Hepatocyte (in vitro differentiated cells): ENCODE results near the gene CD34. TPM values are rescaled to one million over a fixed set of nuclear protein-coding genes. Genes with fewer than 3 reads are reported as not detected.
"Not testable (repeated sequence)": the region's sequence is repeated elsewhere in the genome, so short reads cannot be mapped to it uniquely, and the experiment has no call there.

Source experiments
- DNase-seq: peaks from one replicate; pipeline ENCODE4 v3.0.0-alpha.2; 2016; ENCODE audit warnings: low spot score
- H2AFZ ChIP-seq: fragments of 200-600 bp; sonication (generic); 2 replicates; pipeline ENCODE4 v1.6.0; 2016; ENCODE audit warnings: antibody characterized with exemption, mild to moderate bottlenecking
- H3K27ac ChIP-seq: fragments of 200-600 bp; sonication (generic); 2 replicates; pipeline ENCODE4 v1.5.1; 2016; ENCODE audit warnings: mild to moderate bottlenecking
- H3K27me3 ChIP-seq: fragments of 200-600 bp; sonication (generic); 2 replicates; pipeline ENCODE4 v1.6.1; 2016
- H3K36me3 ChIP-seq: fragments of 200-600 bp; sonication (generic); replicated peaks from 2 replicates; pipeline ENCODE4 v1.5.1; 2016; ENCODE audit warnings: low read depth; ENCODE audit not compliant: insufficient read depth
- H3K4me1 ChIP-seq: fragments of 200-600 bp; sonication (generic); 2 replicates; pipeline ENCODE4 v1.5.1; 2016; ENCODE audit warnings: mild to moderate bottlenecking, moderate library complexity; ENCODE audit not compliant: insufficient read depth
- H3K4me2 ChIP-seq: fragments of 200-600 bp; sonication (generic); 2 replicates; pipeline ENCODE4 v1.6.0; 2016
- H3K4me3 ChIP-seq: fragments of 200-600 bp; sonication (generic); 2 replicates; pipeline ENCODE4 v1.5.1; 2016; ENCODE audit warnings: mild to moderate bottlenecking
- H3K79me2 ChIP-seq: fragments of 200-600 bp; sonication (generic); 2 replicates; pipeline ENCODE4 v1.6.0; 2017; ENCODE audit warnings: mild to moderate bottlenecking
- H3K9me2 ChIP-seq: fragments of 200-600 bp; sonication (generic); replicated peaks from 2 replicates; pipeline ENCODE4 v1.6.0; 2017; ENCODE audit warnings: mild to moderate bottlenecking; ENCODE audit not compliant: insufficient read depth
- H3K9me3 ChIP-seq: fragments of 200-600 bp; sonication (generic); 2 replicates; pipeline ENCODE4 v1.5.1; 2016; ENCODE audit warnings: low read depth, mild to moderate bottlenecking
- H4K20me1 ChIP-seq: fragments of 200-600 bp; sonication (generic); 2 replicates; pipeline ENCODE4 v1.6.0; 2016; ENCODE audit warnings: mild to moderate bottlenecking; ENCODE audit not compliant: insufficient read depth, poor library complexity, severe bottlenecking
- EZH2 ChIP-seq: fragments of 200-600 bp; sonication (generic); IDR thresholded peaks from 2 replicates; pipeline ENCODE4 v1.6.1; 2016; ENCODE audit warnings: antibody characterized with exemption, mild to moderate bottlenecking, borderline replicate concordance
- EZH2phosphoT487 ChIP-seq: fragments of 200-600 bp; sonication (generic); IDR thresholded peaks from one replicate; pipeline ENCODE4 v1.6.1; 2018; ENCODE audit warnings: antibody characterized with exemption, mild to moderate bottlenecking, low read depth, moderate library complexity; ENCODE audit not compliant: unreplicated experiment, severe bottlenecking
- WGBS: methylation state at CpG from one replicate; pipeline ENCODE4 v1.1.6; 2016; ENCODE audit warnings: low lambda C conversion rate; ENCODE audit errors: missing lambda C conversion rate; 5-methylcytosine and 5-hydroxymethylcytosine counted together
- polyA plus RNA-seq: library from polyadenylated mRNA; unstranded; fragments of >200 nt; fragmentation: Nextera tagmentation; extraction: Ambion mirVana; gene quantifications from 2 replicates; pipeline ENCODE4 v1.2.1, GENCODE V29; 2016
- total RNA-seq: library from RNA; depleted of rRNA; stranded (reverse); fragments of >200 nt; gene quantifications from 2 replicates; pipeline ENCODE4 v1.2.3, GENCODE V29; 2014
- TF ChIP-seq, protein P1 (sequence below): fragments of 200-600 bp; sonication (generic); IDR thresholded peaks from 2 replicates; pipeline ENCODE4 v1.5.1; 2016; ENCODE audit warnings: antibody characterized with exemption, mild to moderate bottlenecking; ENCODE audit not compliant: poor library complexity

The CD34 gene
- total and polyA plus RNA-seq, 2 experiments from 2014 or later, result 0.90 to 2.4 TPM

DNA sequence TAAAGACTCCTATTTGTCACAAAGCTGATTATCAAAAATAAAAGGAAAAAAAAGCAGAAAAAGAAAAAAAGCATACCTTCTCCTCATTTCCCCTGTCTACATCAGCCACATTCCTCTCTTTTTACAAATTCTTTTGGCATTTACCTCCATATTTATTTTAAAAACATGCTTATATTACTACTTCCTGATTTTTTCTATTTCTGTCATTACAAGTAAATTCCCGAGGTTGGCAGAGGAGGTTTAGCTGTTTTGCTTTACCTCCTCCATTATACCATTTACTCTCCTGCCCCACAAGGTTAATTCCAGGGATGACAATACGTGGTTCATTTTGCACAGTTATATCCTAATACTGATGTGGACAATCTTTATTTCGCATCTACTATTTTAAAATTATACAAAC is 26.3 kb upstream of the CD34 start:
- Histone ChIP-seq H3K27ac (no peak overlapping the region), H2AFZ (no peak overlapping the region), H3K36me3 (no peaks in the 10 kb centered on the region), H3K4me1 (no peaks in the 10 kb centered on the region), H3K79me2 (no peaks in the 10 kb centered on the region), H3K4me3 (no peak overlapping the region), H4K20me1 (no peaks in the 10 kb centered on the region), H3K4me2 (no peak overlapping the region), H3K9me2 (no peaks in the 10 kb centered on the region), H3K9me3 (no peaks in the 10 kb centered on the region), H3K27me3 (no peaks in the 10 kb centered on the region)
- no peak for DNase-seq
- 88% methylated on average over 3 of the region's 3 CpGs for WGBS
- TF ChIP-seq, protein P1, sequence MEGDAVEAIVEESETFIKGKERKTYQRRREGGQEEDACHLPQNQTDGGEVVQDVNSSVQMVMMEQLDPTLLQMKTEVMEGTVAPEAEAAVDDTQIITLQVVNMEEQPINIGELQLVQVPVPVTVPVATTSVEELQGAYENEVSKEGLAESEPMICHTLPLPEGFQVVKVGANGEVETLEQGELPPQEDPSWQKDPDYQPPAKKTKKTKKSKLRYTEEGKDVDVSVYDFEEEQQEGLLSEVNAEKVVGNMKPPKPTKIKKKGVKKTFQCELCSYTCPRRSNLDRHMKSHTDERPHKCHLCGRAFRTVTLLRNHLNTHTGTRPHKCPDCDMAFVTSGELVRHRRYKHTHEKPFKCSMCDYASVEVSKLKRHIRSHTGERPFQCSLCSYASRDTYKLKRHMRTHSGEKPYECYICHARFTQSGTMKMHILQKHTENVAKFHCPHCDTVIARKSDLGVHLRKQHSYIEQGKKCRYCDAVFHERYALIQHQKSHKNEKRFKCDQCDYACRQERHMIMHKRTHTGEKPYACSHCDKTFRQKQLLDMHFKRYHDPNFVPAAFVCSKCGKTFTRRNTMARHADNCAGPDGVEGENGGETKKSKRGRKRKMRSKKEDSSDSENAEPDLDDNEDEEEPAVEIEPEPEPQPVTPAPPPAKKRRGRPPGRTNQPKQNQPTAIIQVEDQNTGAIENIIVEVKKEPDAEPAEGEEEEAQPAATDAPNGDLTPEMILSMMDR, result no peak
- TF ChIP-seq EZH2phosphoT487 (no peak), EZH2 (no peak)

DNA sequence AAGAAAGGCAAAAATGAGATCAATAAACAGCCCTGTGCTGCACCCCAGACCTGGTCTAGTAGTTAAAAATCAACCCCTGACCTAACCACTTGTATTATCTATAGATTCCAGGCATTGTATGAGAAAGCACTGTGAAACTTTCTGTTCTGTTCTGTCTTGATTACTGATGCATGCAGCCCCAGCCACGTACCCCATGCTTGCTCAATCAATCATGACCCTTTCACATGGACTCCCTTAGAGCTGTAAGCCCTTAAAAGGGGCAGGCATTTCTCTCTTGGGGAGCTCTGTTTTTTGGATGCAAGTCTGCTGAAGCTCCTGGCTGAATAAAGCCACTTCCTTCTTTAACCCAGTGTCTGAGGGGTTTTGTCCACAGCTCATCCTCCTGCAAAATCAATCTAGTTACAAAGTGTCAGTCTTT is 24.2 kb upstream of the CD34 start:
- H3K27me3 ChIP-seq, result no peaks in the 10 kb centered on the region
- no peak for DNase-seq

DNA sequence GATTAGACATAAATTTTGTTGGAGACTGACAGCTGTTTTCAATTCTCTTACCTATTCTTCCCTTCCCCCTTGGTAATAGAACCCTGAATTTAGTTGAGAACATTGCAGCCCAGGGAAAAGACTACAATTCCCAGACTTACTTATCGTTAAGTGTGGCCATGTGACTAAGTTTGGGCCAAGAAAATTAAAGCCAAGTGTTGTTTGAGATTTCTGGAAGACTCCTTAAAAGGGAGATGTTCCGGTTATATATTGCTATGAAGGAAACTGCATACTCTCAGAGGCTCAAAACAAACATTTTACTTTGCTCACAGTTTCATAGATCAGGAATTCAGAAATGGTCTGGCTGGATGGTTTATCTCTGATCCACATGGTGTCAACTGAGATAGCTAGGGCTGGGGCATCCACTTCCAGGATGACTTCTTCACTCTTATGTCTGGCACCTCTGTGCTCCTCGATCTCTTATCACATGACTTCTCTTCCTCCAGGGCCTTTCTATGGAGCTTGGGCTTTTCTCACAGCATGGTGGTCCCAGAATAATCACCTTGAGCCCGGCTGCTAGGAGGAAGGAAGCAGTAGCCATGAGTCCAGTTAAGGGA is 22.4 kb upstream of the CD34 start:
- Histone ChIP-seq H2AFZ (no peak overlapping the region), H4K20me1 (no peaks in the 10 kb centered on the region), H3K4me1 (no peaks in the 10 kb centered on the region), H3K9me2 (no peaks in the 10 kb centered on the region), H3K4me3 (no peak overlapping the region), H3K79me2 (no peaks in the 10 kb centered on the region), H3K27me3 (no peaks in the 10 kb centered on the region), H3K27ac (no peak overlapping the region), H3K9me3 (no peaks in the 10 kb centered on the region), H3K36me3 (no peaks in the 10 kb centered on the region), H3K4me2 (no peak overlapping the region)
- TF ChIP-seq EZH2 (no peak), EZH2phosphoT487 (no peak)
- TF ChIP-seq, protein P1, result no peak
- DNase-seq, result no peak
- WGBS, result 77% methylated on average over 4 of the region's 4 CpGs

More for the DNA sequence above, 24.2 kb upstream of the CD34 start:
- Histone ChIP-seq H4K20me1 (no peaks in the 10 kb centered on the region), H3K79me2 (no peaks in the 10 kb centered on the region), H3K4me3 (no peak overlapping the region), H3K36me3 (no peaks in the 10 kb centered on the region), H3K27ac (no peak overlapping the region), H3K9me2 (no peaks in the 10 kb centered on the region), H3K9me3 (no peaks in the 10 kb centered on the region), H3K4me1 (no peaks in the 10 kb centered on the region), H3K4me2 (peak overlapping the region; percentile 50), H2AFZ (no peak overlapping the region)
- 68% methylated on average over 1 of the region's 1 CpG for WGBS
- no peak for TF ChIP-seq EZH2

DNA sequence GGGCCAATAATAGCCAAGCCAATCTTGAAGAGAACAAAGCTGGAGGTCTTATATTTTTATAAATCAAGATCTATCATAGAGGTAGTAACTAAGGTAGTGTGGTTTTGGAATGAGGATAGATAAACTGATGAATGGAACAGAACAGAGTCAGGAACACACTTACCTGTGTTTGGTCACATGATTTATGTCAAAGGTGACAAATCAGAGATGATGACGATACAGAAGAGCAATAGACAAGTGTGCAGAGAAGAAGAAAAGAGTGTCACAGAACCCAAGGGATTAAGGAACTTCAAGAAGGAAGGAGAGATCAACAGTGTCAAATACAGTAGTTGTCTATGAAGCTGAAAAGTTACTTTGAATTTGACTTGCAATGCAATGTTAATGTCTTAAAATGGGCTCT is 16.1 kb upstream of the CD34 start:
- H3K27ac ChIP-seq, result no peak overlapping the region
- H3K4me3 ChIP-seq, result no peak overlapping the region
- peaks cover 6% of the 10 kb centered on the region for H3K4me1 ChIP-seq
- DNase-seq, result no peak
- H4K20me1 ChIP-seq, result no peaks in the 10 kb centered on the region
- no peaks in the 10 kb centered on the region for H3K36me3 ChIP-seq
- WGBS, result 96% methylated on average over 1 of the region's 1 CpG
- no peak overlapping the region for H3K4me2 ChIP-seq
- no peaks in the 10 kb centered on the region for H3K9me3 ChIP-seq
- no peak for TF ChIP-seq EZH2phosphoT487
- TF ChIP-seq, protein P1, result no peak
- TF ChIP-seq EZH2, result no peak
- peaks cover 5% of the 10 kb centered on the region for H3K27me3 ChIP-seq
- no peak overlapping the region for H2AFZ ChIP-seq
- H3K79me2 ChIP-seq, result no peaks in the 10 kb centered on the region
- no peaks in the 10 kb centered on the region for H3K9me2 ChIP-seq

DNA sequence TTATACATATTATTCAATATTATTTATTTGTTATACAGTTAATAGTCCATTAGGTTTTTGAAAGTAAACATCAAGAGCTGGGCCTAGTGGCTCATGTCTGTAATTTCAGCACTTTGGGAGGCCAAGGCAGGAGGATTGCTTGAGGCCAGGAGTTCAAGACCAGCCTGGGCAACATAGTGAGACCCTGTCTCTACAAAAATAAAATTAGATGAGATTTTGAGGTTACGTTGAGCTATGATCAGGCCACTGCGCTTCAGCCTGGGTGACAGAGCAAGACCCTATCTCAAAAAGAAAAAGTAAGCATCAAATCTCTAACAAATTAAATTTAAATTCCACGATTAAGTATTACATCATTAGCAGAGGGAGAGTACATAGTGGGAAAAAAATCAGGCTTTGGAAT is 15.0 kb upstream of the CD34 start:
- H3K4me2 ChIP-seq, H2AFZ ChIP-seq, H3K4me3 ChIP-seq, H3K27ac ChIP-seq, H3K36me3 ChIP-seq, H3K4me1 ChIP-seq, DNase-seq, H4K20me1 ChIP-seq, H3K79me2 ChIP-seq, H3K27me3 ChIP-seq, H3K9me3 ChIP-seq, H3K9me2 ChIP-seq: not testable (repeated sequence)
- 98% methylated on average over 3 of the region's 3 CpGs for WGBS
